ENCODE measurements around the gene OR5C1.
"Not testable (repeated sequence)": the region's sequence is repeated elsewhere in the genome, so short reads cannot be mapped to it uniquely, and the experiment has no call there.

Gene OR5C1

GRCh38 chr9:122789256-122790046, 718 bp downstream of the OR5C1 start:
- Histone ChIP-seq H3K36me3 (ENCODE audit: control insufficient read depth in 1 of 2, insufficient read depth in 2 of 2, low read length in 2 of 2) (no peaks in the 10 kb centered on the region), H3K27me3 (ENCODE audit: low read depth, low read length) (no peaks in the 10 kb centered on the region), H3K9me3 (ENCODE audit: control insufficient read depth in 1 of 2, low read length in 2 of 2) (no peaks in the 10 kb centered on the region), H3K4me3 (ENCODE audit: low read depth in 1 of 2, low read length in 2 of 2) (no peak overlapping the region), H3K4me1 (ENCODE audit: control insufficient read depth in 1 of 2, insufficient read depth in 2 of 2, low read length in 2 of 2) (no peaks in the 10 kb centered on the region), H3K27ac (ENCODE audit: low read length) (no peak overlapping the region)

DNA sequence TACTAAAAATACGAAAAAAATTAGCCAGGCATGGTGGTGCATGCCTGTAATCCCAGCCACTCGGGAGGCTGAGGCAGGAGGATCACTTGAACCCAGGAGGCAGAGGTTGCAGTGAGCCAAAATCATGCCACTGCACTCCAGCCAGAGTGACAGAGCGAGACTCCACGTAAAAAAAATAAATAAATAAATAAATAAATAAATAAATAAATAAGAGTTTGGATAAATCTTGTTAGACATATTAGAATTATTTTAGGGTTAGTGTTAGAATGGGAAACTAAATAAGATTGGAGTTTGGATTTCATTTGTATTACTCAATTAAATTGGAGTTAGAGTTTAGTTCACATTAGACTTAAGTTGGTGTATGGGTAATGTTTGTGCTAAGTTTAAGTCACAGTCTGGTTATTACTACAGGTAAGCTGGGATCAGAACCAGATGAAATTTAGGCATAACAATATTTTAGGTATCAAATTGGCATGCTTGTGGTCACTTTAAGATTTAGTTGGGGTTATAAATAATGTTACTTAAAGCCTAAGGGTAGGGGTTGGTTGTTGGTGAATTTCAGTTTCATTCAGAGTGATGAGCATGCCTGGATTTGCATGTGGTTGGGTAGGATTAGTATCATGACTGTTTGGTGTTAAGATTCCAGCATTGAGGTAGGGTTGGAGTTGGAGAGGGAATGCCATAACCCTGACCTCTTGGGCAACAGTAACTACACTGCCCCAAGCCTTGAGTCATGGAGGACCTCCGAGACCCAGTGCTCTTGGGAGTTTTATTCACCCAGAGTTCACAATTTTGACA, 3.3 kb downstream of the OR5C1 start:
- no peaks in the 10 kb centered on the region for H3K36me3 ChIP-seq (ENCODE audit: control insufficient read depth in 1 of 2, insufficient read depth in 2 of 2, low read length in 2 of 2)

GRCh38 chr9:122797316-122798063, 8.8 kb downstream of the OR5C1 start:
- no peaks in the 10 kb centered on the region for H3K9me3 ChIP-seq (ENCODE audit: control insufficient read depth in 1 of 2, low read length in 2 of 2)
- no peaks in the 10 kb centered on the region for H3K27me3 ChIP-seq (ENCODE audit: low read depth, low read length)
- no peaks in the 10 kb centered on the region for H3K36me3 ChIP-seq (ENCODE audit: control insufficient read depth in 1 of 2, insufficient read depth in 2 of 2, low read length in 2 of 2)
- no peak overlapping the region for H3K27ac ChIP-seq (ENCODE audit: low read length)
- no peaks in the 10 kb centered on the region for H3K4me1 ChIP-seq (ENCODE audit: control insufficient read depth in 1 of 2, insufficient read depth in 2 of 2, low read length in 2 of 2)
- no peak overlapping the region for H3K4me3 ChIP-seq (ENCODE audit: low read depth in 1 of 2, low read length in 2 of 2)

More for the DNA sequence above, 3.3 kb downstream of the OR5C1 start:
- H3K9me3 ChIP-seq (ENCODE audit: control insufficient read depth in 1 of 2, low read length in 2 of 2), result no peaks in the 10 kb centered on the region
- H3K4me1 ChIP-seq (ENCODE audit: control insufficient read depth in 1 of 2, insufficient read depth in 2 of 2, low read length in 2 of 2), result no peaks in the 10 kb centered on the region
- no peaks in the 10 kb centered on the region for H3K27me3 ChIP-seq (ENCODE audit: low read depth, low read length)
- no peak overlapping the region for H3K27ac ChIP-seq (ENCODE audit: low read length)
- no peak overlapping the region for H3K4me3 ChIP-seq (ENCODE audit: low read depth in 1 of 2, low read length in 2 of 2)

DNA sequence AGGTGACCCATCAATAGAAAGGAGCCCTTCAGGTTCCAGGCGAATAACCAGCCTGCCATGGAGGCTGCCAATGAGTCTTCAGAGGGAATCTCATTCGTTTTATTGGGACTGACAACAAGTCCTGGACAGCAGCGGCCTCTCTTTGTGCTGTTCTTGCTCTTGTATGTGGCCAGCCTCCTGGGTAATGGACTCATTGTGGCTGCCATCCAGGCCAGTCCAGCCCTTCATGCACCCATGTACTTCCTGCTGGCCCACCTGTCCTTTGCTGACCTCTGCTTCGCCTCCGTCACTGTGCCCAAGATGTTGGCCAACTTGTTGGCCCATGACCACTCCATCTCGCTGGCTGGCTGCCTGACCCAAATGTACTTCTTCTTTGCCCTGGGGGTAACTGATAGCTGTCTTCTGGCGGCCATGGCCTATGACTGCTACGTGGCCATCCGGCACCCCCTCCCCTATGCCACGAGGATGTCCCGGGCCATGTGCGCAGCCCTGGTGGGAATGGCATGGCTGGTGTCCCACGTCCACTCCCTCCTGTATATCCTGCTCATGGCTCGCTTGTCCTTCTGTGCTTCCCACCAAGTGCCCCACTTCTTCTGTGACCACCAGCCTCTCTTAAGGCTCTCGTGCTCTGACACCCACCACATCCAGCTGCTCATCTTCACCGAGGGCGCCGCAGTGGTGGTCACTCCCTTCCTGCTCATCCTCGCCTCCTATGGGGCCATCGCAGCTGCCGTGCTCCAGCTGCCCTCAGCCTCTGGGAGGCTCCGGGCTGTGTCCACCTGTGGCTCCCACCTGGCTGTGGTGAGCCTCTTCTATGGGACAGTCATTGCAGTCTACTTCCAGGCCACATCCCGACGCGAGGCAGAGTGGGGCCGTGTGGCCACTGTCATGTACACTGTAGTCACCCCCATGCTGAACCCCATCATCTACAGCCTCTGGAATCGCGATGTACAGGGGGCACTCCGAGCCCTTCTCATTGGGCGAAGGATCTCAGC, 11.6 kb downstream of the OR5C1 start, which contains the start of gene OR1K1:
TSS of gene OR1K1 (plus strand) at position 58 of the 995 bp plus-strand sequence. CDS start at position 58, 0 bp downstream.
- H3K27ac ChIP-seq (ENCODE audit: low read length), result no peak within 1 kb of the TSS
- H3K4me1 ChIP-seq (ENCODE audit: control insufficient read depth in 1 of 2, insufficient read depth in 2 of 2, low read length in 2 of 2), result no peaks in the 10 kb centered on the region
- no peaks in the 10 kb centered on the region for H3K27me3 ChIP-seq (ENCODE audit: low read depth, low read length)
- no peaks in the 10 kb centered on the region for H3K9me3 ChIP-seq (ENCODE audit: control insufficient read depth in 1 of 2, low read length in 2 of 2)
- H3K4me3 ChIP-seq (ENCODE audit: low read depth in 1 of 2, low read length in 2 of 2), result no peak within 1 kb of the TSS
- no peaks in the 10 kb centered on the region for H3K36me3 ChIP-seq (ENCODE audit: control insufficient read depth in 1 of 2, insufficient read depth in 2 of 2, low read length in 2 of 2)

- Histone ChIP-seq H3K4me1 (ENCODE audit: control insufficient read depth in 1 of 2, insufficient read depth in 2 of 2, low read length in 2 of 2) (no peaks in the 10 kb centered on the region), H3K36me3 (ENCODE audit: control insufficient read depth in 1 of 2, insufficient read depth in 2 of 2, low read length in 2 of 2) (no peaks in the 10 kb centered on the region), H3K9me3 (ENCODE audit: control insufficient read depth in 1 of 2, low read length in 2 of 2) (no peaks in the 10 kb centered on the region), H3K27ac (ENCODE audit: low read length) (no peak overlapping the region), H3K4me3 (ENCODE audit: low read depth in 1 of 2, low read length in 2 of 2) (no peak overlapping the region), H3K27me3 (ENCODE audit: low read depth, low read length) (no peaks in the 10 kb centered on the region)
These were observed 17.9 kb downstream of the OR5C1 start for GRCh38 chr9:122806661-122807060.

GRCh38 chr9:122807271-122807900, 18.7 kb downstream of the OR5C1 start:
- H3K36me3 ChIP-seq (ENCODE audit: control insufficient read depth in 1 of 2, insufficient read depth in 2 of 2, low read length in 2 of 2), result no peaks in the 10 kb centered on the region
- no peaks in the 10 kb centered on the region for H3K27me3 ChIP-seq (ENCODE audit: low read depth, low read length)
- H3K4me1 ChIP-seq (ENCODE audit: control insufficient read depth in 1 of 2, insufficient read depth in 2 of 2, low read length in 2 of 2), result no peaks in the 10 kb centered on the region
- no peak overlapping the region for H3K4me3 ChIP-seq (ENCODE audit: low read depth in 1 of 2, low read length in 2 of 2)
- no peak overlapping the region for H3K27ac ChIP-seq (ENCODE audit: low read length)
- H3K9me3 ChIP-seq (ENCODE audit: control insufficient read depth in 1 of 2, low read length in 2 of 2), result no peaks in the 10 kb centered on the region

DNA sequence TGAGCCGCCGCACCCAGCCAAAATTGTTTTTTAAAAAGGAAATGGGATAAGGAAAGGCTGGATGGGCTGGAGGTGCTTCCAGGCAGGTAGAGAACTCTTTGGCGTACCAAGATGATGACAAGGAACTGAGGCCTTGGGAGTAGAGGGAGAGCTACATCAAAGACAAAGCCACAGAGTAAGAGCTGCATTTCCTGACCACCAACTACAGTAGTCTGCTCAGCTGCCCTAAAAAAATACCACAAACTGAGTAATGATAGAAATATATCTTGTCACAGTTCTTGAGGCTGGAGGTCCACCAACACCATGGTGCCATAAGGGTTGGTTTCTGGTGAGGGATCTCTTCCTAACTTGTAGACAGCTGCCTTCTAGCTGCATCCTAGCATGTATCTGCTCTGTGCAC, 19.4 kb downstream of the OR5C1 start:
- Histone ChIP-seq H3K36me3 (ENCODE audit: control insufficient read depth in 1 of 2, insufficient read depth in 2 of 2, low read length in 2 of 2) (no peaks in the 10 kb centered on the region), H3K27ac (ENCODE audit: low read length) (no peak overlapping the region), H3K4me1 (ENCODE audit: control insufficient read depth in 1 of 2, insufficient read depth in 2 of 2, low read length in 2 of 2) (no peaks in the 10 kb centered on the region), H3K4me3 (ENCODE audit: low read depth in 1 of 2, low read length in 2 of 2) (no peak overlapping the region), H3K9me3 (ENCODE audit: control insufficient read depth in 1 of 2, low read length in 2 of 2) (no peaks in the 10 kb centered on the region), H3K27me3 (ENCODE audit: low read depth, low read length) (no peaks in the 10 kb centered on the region)

DNA sequence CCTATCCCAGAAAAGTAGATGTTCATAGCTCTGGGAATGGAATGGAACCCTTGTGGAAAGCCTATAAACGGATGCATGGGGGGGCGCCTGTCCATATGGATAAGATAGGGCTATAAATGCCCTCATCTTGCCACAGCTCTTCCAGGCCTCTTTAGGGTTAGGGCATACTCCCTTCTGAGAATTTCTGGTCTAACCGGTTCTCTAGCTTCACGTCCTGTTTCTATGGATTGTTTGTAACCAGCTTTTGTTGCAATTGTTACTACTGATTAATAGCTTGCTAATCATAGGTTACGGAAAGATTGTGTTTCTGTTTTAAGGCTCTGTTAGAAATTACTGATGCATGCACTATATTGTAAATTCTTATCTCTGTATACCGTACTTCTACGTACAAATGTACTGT, 20.5 kb downstream of the OR5C1 start:
- H3K27me3 ChIP-seq (ENCODE audit: low read depth, low read length); H3K4me1 ChIP-seq (ENCODE audit: control insufficient read depth in 1 of 2, insufficient read depth in 2 of 2, low read length in 2 of 2); H3K27ac ChIP-seq (ENCODE audit: low read length); H3K9me3 ChIP-seq (ENCODE audit: control insufficient read depth in 1 of 2, low read length in 2 of 2); H3K36me3 ChIP-seq (ENCODE audit: control insufficient read depth in 1 of 2, insufficient read depth in 2 of 2, low read length in 2 of 2); H3K4me3 ChIP-seq (ENCODE audit: low read depth in 1 of 2, low read length in 2 of 2): not testable (repeated sequence)

GRCh38 chr9:122810306-122810946, 21.7 kb downstream of the OR5C1 start:
- no peaks in the 10 kb centered on the region for H3K27me3 ChIP-seq (ENCODE audit: low read depth, low read length)
- H3K27ac ChIP-seq (ENCODE audit: low read length), result no peak overlapping the region
- H3K4me1 ChIP-seq (ENCODE audit: control insufficient read depth in 1 of 2, insufficient read depth in 2 of 2, low read length in 2 of 2), result no peaks in the 10 kb centered on the region
- no peak overlapping the region for H3K4me3 ChIP-seq (ENCODE audit: low read depth in 1 of 2, low read length in 2 of 2)
- no peaks in the 10 kb centered on the region for H3K9me3 ChIP-seq (ENCODE audit: control insufficient read depth in 1 of 2, low read length in 2 of 2)
- no peaks in the 10 kb centered on the region for H3K36me3 ChIP-seq (ENCODE audit: control insufficient read depth in 1 of 2, insufficient read depth in 2 of 2, low read length in 2 of 2)

DNA sequence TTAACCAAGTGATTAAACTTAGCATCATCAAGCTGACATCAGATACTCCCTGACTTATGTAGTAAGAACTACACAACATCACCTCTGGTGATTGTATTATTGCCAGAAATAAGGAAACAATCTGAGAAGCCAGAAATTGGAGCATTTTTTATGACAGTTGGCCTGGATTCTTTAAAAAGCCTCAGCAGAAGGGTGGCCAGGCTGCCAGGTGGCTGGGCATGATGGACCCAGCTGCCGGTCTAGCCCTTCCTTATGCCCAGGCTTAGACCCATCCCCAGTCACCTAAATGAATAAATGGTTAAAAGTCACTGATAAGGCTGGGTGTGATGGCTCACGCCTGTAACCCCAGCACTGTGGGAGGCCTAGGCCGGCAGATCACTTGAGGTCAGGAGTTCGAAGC, 24.0 kb downstream of the OR5C1 start:
- Histone ChIP-seq H3K36me3 (ENCODE audit: control insufficient read depth in 1 of 2, insufficient read depth in 2 of 2, low read length in 2 of 2) (peaks cover 3 to 10% of the 10 kb centered on the region in 2 donors), H3K4me1 (ENCODE audit: control insufficient read depth in 1 of 2, insufficient read depth in 2 of 2, low read length in 2 of 2) (no peaks in the 10 kb centered on the region), H3K4me3 (ENCODE audit: low read depth in 1 of 2, low read length in 2 of 2) (no peak overlapping the region), H3K27me3 (ENCODE audit: low read depth, low read length) (no peaks in the 10 kb centered on the region), H3K27ac (ENCODE audit: low read length) (no peak overlapping the region), H3K9me3 (ENCODE audit: control insufficient read depth in 1 of 2, low read length in 2 of 2) (no peaks in the 10 kb centered on the region)

Data from muscle layer of duodenum (tissue), 2 donors.